PC-9 (cell line): ENCODE data around the gene IFNGR2. TPM values are rescaled to one million over a fixed set of nuclear protein-coding genes. Genes with fewer than 3 reads are reported as not detected.

ENCODE experiments used
- BruUV-seq: library from RNA; stranded (reverse); fragments of 400-500 nt; replicated peaks from 2 replicates; lab custom pipeline; 2021; lab: Mats Ljungman, UMichigan
- CTCF ChIA-PET: fragments of 300-600 bp; sonication (Branson Sonifier 250); formaldehyde crosslinking; loops from one replicate; lab custom pipeline; 2022; ENCODE audit warnings: antibody characterized with exemption; lab: Charles Lee
- POLR2A ChIA-PET: fragments of 300-600 bp; sonication (Branson Sonifier 250); formaldehyde crosslinking; loops from one replicate; lab custom pipeline; 2022; ENCODE audit warnings: antibody characterized with exemption; ENCODE audit not compliant: unreplicated experiment; lab: Charles Lee
- DNase-seq, 2 experiments: peaks; one replicate each; pipeline versions ENCODE4 v3.0.0 to v3.0.0-alpha.2; 2015 to 2022; ENCODE audit warnings: mixed read lengths in 1 of 2
- H2AFZ ChIP-seq: fragments of 200-600 bp; sonication (generic); 2 replicates; pipeline ENCODE4 v1.8.1; 2017; ENCODE audit warnings: antibody characterized with exemption
- H3F3A ChIP-seq: fragments of 200-600 bp; sonication (generic); 2 replicates; pipeline ENCODE4 v1.8.1; 2017; ENCODE audit warnings: antibody characterized with exemption, mild to moderate bottlenecking, low read depth; ENCODE audit not compliant: insufficient read depth
- H3K27ac ChIP-seq: fragments of 200-600 bp; sonication (generic); 2 replicates; pipeline ENCODE4 v1.6.1; 2016; ENCODE audit warnings: mixed run types
- H3K27me3 ChIP-seq: fragments of 200-600 bp; sonication (generic); 2 replicates; pipeline ENCODE4 v1.6.1; 2016; ENCODE audit warnings: low read depth, mixed run types; ENCODE audit not compliant: insufficient read depth
- H3K36me3 ChIP-seq: fragments of 200-600 bp; sonication (generic); 2 replicates; pipeline ENCODE4 v1.6.1; 2016; ENCODE audit warnings: low read depth, mixed run types
- H3K4me1 ChIP-seq: fragments of 200-600 bp; sonication (generic); replicated peaks from 2 replicates; pipeline ENCODE4 v1.6.1; 2016; ENCODE audit warnings: mixed run types; ENCODE audit not compliant: insufficient read depth
- H3K4me2 ChIP-seq: fragments of 200-600 bp; sonication (generic); 2 replicates; pipeline ENCODE4 v1.6.1; 2017; ENCODE audit warnings: mixed run types
- H3K4me3 ChIP-seq: fragments of 200-600 bp; sonication (generic); 2 replicates; pipeline ENCODE4 v1.6.1; 2016; ENCODE audit warnings: mixed run types
- H3K79me2 ChIP-seq: fragments of 200-600 bp; sonication (generic); 2 replicates; pipeline ENCODE4 v1.6.1; 2017; ENCODE audit warnings: low read depth, mixed run types
- H3K9me2 ChIP-seq: fragments of 200-600 bp; sonication (generic); 2 replicates; pipeline ENCODE4 v1.8.1; 2017; ENCODE audit warnings: mild to moderate bottlenecking; ENCODE audit not compliant: insufficient read depth
- H3K9me3 ChIP-seq: fragments of 200-600 bp; sonication (generic); 2 replicates; pipeline ENCODE4 v1.8.1; 2016; ENCODE audit warnings: low read depth; ENCODE audit not compliant: insufficient read depth
- H4K20me1 ChIP-seq: fragments of 200-600 bp; sonication (generic); 2 replicates; pipeline ENCODE4 v1.8.1; 2017; ENCODE audit not compliant: insufficient read depth
- CTCF ChIP-seq: fragments of 200-600 bp; sonication (generic); conservative IDR thresholded peaks from 2 replicates; pipeline ENCODE4 v1.6.1; 2017; ENCODE audit warnings: mixed run types, antibody characterized with exemption, mild to moderate bottlenecking, moderate library complexity
- EZH2 ChIP-seq: fragments of 200-600 bp; sonication (generic); IDR thresholded peaks from 2 replicates; pipeline ENCODE4 v1.8.0; 2017; ENCODE audit warnings: antibody characterized with exemption, low read depth
- intact Hi-C: fragments of 100-400 bp; cut with micrococcal nuclease; formaldehyde crosslinking; loops from one replicate; pipeline ENCODE4 v1.10.0; 2022; ENCODE audit not compliant: unreplicated experiment
- total RNA-seq: library from RNA; stranded (reverse); gene quantifications from 2 replicates; pipeline ENCODE4 v1.2.3, GENCODE V29; 2021

IFNGR2 gene
- total RNA-seq, 1 experiment from 2014 or later: 16.0 TPM

DNA sequence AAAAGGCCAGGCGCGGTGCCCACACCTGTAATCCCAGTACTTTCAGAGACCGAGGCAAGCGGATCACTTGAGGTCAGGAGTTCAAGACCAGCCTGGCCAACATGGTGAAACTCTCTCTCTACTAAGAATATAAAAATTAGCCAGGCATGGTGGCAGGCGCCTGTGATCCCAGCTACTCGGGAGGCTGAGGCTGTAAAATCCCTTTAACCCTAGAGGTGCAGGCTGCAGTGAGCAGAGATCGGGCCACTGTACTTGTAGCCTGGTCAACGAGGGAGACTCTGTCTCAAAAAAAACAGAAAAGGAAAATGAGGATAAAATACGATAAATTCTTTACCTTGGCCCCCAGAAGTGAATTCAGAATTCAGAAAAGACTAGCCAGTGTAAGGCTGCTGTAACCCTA is 75.0 kb downstream of the IFNGR2 start:
- POLR2A ChIA-PET: no interaction called here
- Histone ChIP-seq H3K9me3 (no peaks in the 10 kb centered on the region), H3K36me3 (no peaks in the 10 kb centered on the region), H3K4me1 (0 out of 2 replicates have a peak, but pooled peaks cover 4% of the 10 kb centered on the region), H3K4me3 (peak overlapping the region; percentile 86; the same call in 1 of the 2 replicates), H4K20me1 (no peaks in the 10 kb centered on the region), H3K4me2 (peak overlapping the region; percentile 89), H3F3A (peaks cover 5% of the 10 kb centered on the region), H3K27ac (no peak overlapping the region), H3K79me2 (no peaks in the 10 kb centered on the region), H2AFZ (peak overlapping the region; percentile 90; the same call in 1 of the 2 replicates), H3K9me2 (no peaks in the 10 kb centered on the region), H3K27me3 (no peaks in the 10 kb centered on the region)
- CTCF ChIA-PET: no interaction called here
- TF ChIP-seq CTCF (no peak), EZH2 (no peak)
- intact Hi-C loops: no loop called here
- BruUV-seq: no TSS peak
- no peak for DNase-seq

DNA sequence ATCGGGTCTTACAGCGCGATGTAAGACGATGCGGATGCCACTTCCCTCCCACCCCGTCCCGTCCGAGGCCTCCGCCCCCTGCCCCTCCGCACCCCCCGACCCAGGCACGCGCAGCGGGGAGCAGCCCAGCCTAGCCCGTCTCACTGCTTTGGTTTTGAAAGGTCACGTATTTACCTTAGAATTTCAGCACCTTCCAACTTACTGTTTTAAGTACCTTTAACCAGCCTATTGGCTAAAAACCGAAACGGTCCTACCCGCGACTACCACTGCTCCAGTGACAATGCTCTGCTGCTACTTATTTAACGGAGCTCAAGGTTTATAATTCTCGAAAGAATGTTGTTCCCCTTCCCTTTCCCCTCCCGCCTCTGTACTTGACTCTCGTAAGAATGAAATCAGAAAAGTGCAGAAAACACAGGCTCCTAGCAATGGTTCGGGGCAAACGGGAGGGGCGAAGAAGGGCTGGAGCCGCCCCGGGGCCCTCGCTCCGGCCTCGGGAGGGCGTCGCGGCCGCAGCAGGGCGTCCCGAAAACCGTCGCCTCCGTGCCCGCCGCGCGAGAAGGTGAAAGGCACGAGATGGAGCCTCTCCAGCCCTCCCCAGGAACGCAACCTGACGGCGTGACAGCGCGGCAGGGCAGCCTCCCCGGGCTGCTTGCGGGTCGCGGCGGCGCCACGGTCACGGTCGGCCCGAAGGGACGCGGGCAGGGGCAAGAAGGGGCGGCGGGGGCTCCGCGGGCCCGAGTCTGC is 75.9 kb downstream of the IFNGR2 start:
- BruUV-seq: no TSS peak
- H3K27me3 ChIP-seq: no peaks in the 10 kb centered on the region
- no peaks in the 10 kb centered on the region for H3K79me2 ChIP-seq
- no peaks in the 10 kb centered on the region for H3K9me3 ChIP-seq
- no peak for TF ChIP-seq EZH2
- TF ChIP-seq CTCF: no peak
- intact Hi-C loops: no loop called here
- DNase-seq: peak in 1 of 2 experiments; percentile 28
- H3K4me1 ChIP-seq: 0 out of 2 replicates have a peak, but pooled peaks cover 4% of the 10 kb centered on the region
- peaks cover 5% of the 10 kb centered on the region for H3F3A ChIP-seq
- ChIA-PET POLR2A (interaction anchor here (1.5 kb wide), 1 partner anchor 12 kb away, joined by 22 read pairs; the partner anchor contains the start of gene DNAJC28), CTCF (interaction anchor here (0.7 kb wide), 1 partner anchor 12 kb away, joined by 3 read pairs; the partner anchor contains the start of gene DNAJC28)
- H3K4me2 ChIP-seq: peak overlapping the region; percentile 89
- H3K4me3 ChIP-seq: peak overlapping the region; percentile 86
- H4K20me1 ChIP-seq: no peaks in the 10 kb centered on the region
- H3K9me2 ChIP-seq: no peaks in the 10 kb centered on the region
- peak overlapping the region; percentile 34; the same call in 1 of the 2 replicates for H3K27ac ChIP-seq
- peak overlapping the region; percentile 90 for H2AFZ ChIP-seq
- H3K36me3 ChIP-seq: no peaks in the 10 kb centered on the region

- peak within 1 kb of the TSS; percentile 96 for H2AFZ ChIP-seq
- peak; percentile 80 to 90 for DNase-seq
- H3K27ac ChIP-seq: peak within 1 kb of the TSS; percentile 43
- intact Hi-C loops: no loop called here
- peak within 1 kb of the TSS; percentile 86 for H3K4me3 ChIP-seq
- no peaks in the 10 kb centered on the region for H3K27me3 ChIP-seq
- TF ChIP-seq CTCF: no peak
- no peak for TF ChIP-seq EZH2
- POLR2A ChIA-PET: interaction anchor here (0.5 to 1.5 kb wide), 7 partner anchors 11 to 1119 kb away, joined by 3 to 22 read pairs (median 5); partner anchors contain the start of gene DNAJC28
- H3K36me3 ChIP-seq: no peaks in the 10 kb centered on the region
- no peaks in the 10 kb centered on the region for H4K20me1 ChIP-seq
- H3K79me2 ChIP-seq: no peaks in the 10 kb centered on the region
- H3K4me2 ChIP-seq: peak within 1 kb of the TSS; percentile 89
- CTCF ChIA-PET: interaction anchor here (0.5 to 0.7 kb wide), 3 partner anchors 12 to 1074 kb away, joined by 3 to 10 read pairs (median 4); partner anchors contain the start of gene DNAJC28
- peaks cover 5% of the 10 kb centered on the region for H3F3A ChIP-seq
- 0 out of 2 replicates have a peak, but pooled peaks cover 4% of the 10 kb centered on the region for H3K4me1 ChIP-seq
- no peaks in the 10 kb centered on the region for H3K9me3 ChIP-seq
- no TSS peak for BruUV-seq
- no peaks in the 10 kb centered on the region for H3K9me2 ChIP-seq
Observed at GRCh38 chr21:33479679-33480480, 76.7 kb downstream of the IFNGR2 start, which contains the start of gene TMEM50B. TMEM50B (minus strand) TSS chr21:33479974; CDS start chr21:33468885, 11,089 bp downstream.
